SU-DHL-6 (cell line): Measurements from ENCODE around the gene PTCH1.

Experiments used
- H2AFZ ChIP-seq: fragments of 200-600 bp; sonication (generic); 2 replicates; pipeline ENCODE4 v1.6.1; 2014; ENCODE audit warnings: low read depth, mild to moderate bottlenecking, moderate library complexity, mixed read lengths, antibody characterized with exemption, low read length; ENCODE audit not compliant: severe bottlenecking
- H3F3A ChIP-seq: fragments of 200-600 bp; shearing (Covaris generic); 2 replicates; pipeline ENCODE4 v1.6.0; 2016; ENCODE audit warnings: antibody characterized with exemption, mild to moderate bottlenecking; ENCODE audit not compliant: insufficient read depth
- H3K27ac ChIP-seq: fragments of 200-600 bp; sonication (generic); 2 replicates; pipeline ENCODE4 v1.5.1; 2016; ENCODE audit warnings: low read depth, mild to moderate bottlenecking, low read length, moderate library complexity, mixed read lengths
- H3K27me3 ChIP-seq: fragments of 200-600 bp; sonication (generic), shearing (Covaris generic); 2 replicates; pipeline ENCODE4 v1.6.0; 2014; ENCODE audit warnings: mild to moderate bottlenecking, low read length
- H3K36me3 ChIP-seq: fragments of 200-600 bp; sonication (generic); 2 replicates; pipeline ENCODE4 v1.6.1; 2014; ENCODE audit warnings: mild to moderate bottlenecking, low read length, mixed read lengths
- H3K4me2 ChIP-seq: fragments of 300-600, 200-600 bp; shearing (Covaris generic), sonication (generic); 2 replicates; pipeline ENCODE4 v1.6.0; 2014; ENCODE audit warnings: low read length, low read depth, mild to moderate bottlenecking; ENCODE audit not compliant: poor library complexity, severe bottlenecking
- H3K4me3 ChIP-seq: fragments of 200-600 bp; sonication (generic); 2 replicates; pipeline ENCODE4 v1.5.1; 2014; ENCODE audit warnings: antibody characterized with exemption, low read length, mild to moderate bottlenecking, mixed read lengths; ENCODE audit not compliant: insufficient read depth, poor library complexity, severe bottlenecking
- H3K79me2 ChIP-seq: fragments of 200-600 bp; sonication (generic); 2 replicates; pipeline ENCODE4 v1.6.1; 2014; ENCODE audit warnings: mild to moderate bottlenecking, low read length, moderate library complexity; ENCODE audit not compliant: insufficient read depth
- H3K9ac ChIP-seq: fragments of 200-600 bp; sonication (generic); 2 replicates; pipeline ENCODE4 v1.7.0; 2014; ENCODE audit warnings: mild to moderate bottlenecking, low read length
- H3K9me2 ChIP-seq: fragments of 200-600 bp; sonication (generic); replicated peaks from 2 replicates; pipeline ENCODE4 v1.6.1; 2014; ENCODE audit warnings: low read length; ENCODE audit not compliant: insufficient read depth
- H3K9me3 ChIP-seq: fragments of 200-600 bp; sonication (generic); 2 replicates; pipeline ENCODE4 v1.6.1; 2014; ENCODE audit warnings: low read length, mixed read lengths; ENCODE audit not compliant: insufficient read depth
- H4K20me1 ChIP-seq: fragments of 200-600 bp; sonication (generic); 2 replicates; pipeline ENCODE4 v1.6.1; 2014; ENCODE audit warnings: low read depth, mild to moderate bottlenecking, antibody characterized with exemption, low read length, moderate library complexity, mixed read lengths
- EZH2phosphoT487 ChIP-seq: fragments of 200-600 bp; sonication (generic), shearing (Covaris generic); conservative IDR thresholded peaks from 2 replicates; pipeline ENCODE4 v1.6.1; 2018; ENCODE audit warnings: mild to moderate bottlenecking, antibody characterized with exemption, low read length, moderate library complexity, mixed read lengths
- TF ChIP-seq, protein P1 (sequence below): fragments of 200-600 bp; sonication (generic); IDR thresholded peaks from one replicate; pipeline ENCODE4 v1.5.1; 2017; ENCODE audit warnings: antibody characterized with exemption, mild to moderate bottlenecking, low read length, moderate library complexity; ENCODE audit not compliant: insufficient read depth, poor library complexity, severe bottlenecking

The PTCH1 gene

GRCh38 chr9:95457769-95458168 is 59.0 kb downstream of the PTCH1 start:
- Histone ChIP-seq H3K9ac (no peak overlapping the region), H4K20me1 (no peaks in the 10 kb centered on the region), H3K4me3 (no peak overlapping the region), H3F3A (no peaks in the 10 kb centered on the region), H3K27me3 (no peaks in the 10 kb centered on the region), H3K79me2 (no peaks in the 10 kb centered on the region), H3K9me2 (no peaks in the 10 kb centered on the region), H3K27ac (no peak overlapping the region), H2AFZ (no peak overlapping the region), H3K9me3 (no peaks in the 10 kb centered on the region), H3K36me3 (0 out of 2 replicates have a peak, but pooled peaks cover 10% of the 10 kb centered on the region), H3K4me2 (no peak overlapping the region)
- TF ChIP-seq, protein P1, sequence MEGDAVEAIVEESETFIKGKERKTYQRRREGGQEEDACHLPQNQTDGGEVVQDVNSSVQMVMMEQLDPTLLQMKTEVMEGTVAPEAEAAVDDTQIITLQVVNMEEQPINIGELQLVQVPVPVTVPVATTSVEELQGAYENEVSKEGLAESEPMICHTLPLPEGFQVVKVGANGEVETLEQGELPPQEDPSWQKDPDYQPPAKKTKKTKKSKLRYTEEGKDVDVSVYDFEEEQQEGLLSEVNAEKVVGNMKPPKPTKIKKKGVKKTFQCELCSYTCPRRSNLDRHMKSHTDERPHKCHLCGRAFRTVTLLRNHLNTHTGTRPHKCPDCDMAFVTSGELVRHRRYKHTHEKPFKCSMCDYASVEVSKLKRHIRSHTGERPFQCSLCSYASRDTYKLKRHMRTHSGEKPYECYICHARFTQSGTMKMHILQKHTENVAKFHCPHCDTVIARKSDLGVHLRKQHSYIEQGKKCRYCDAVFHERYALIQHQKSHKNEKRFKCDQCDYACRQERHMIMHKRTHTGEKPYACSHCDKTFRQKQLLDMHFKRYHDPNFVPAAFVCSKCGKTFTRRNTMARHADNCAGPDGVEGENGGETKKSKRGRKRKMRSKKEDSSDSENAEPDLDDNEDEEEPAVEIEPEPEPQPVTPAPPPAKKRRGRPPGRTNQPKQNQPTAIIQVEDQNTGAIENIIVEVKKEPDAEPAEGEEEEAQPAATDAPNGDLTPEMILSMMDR, result no peak
- TF ChIP-seq EZH2phosphoT487, result no peak

DNA sequence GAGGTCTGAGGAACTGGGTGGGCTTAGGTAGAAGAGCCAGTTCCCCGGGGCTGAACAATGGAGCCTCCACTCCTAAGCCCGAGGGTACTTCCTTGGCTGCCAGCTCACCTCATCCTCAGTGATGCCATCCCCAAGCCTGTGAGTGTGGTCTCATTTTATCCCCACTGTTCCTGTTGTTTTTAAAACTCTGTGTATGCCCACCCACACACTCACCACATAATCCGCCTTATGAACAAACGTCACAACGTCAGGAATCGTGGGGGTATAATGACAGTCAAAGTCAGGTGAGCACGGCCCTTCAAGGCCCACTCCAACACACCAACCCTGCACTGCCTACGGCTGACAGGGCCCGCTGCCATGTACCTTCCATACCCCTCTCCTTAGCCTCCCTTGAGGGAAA is 61.1 kb downstream of the PTCH1 start:
- Histone ChIP-seq H3K36me3 (0 out of 2 replicates have a peak, but pooled peaks cover 10% of the 10 kb centered on the region), H3K4me2 (no peak overlapping the region), H3F3A (no peaks in the 10 kb centered on the region), H2AFZ (no peak overlapping the region), H3K9me2 (no peaks in the 10 kb centered on the region), H3K4me3 (no peak overlapping the region), H3K27me3 (no peaks in the 10 kb centered on the region), H4K20me1 (no peaks in the 10 kb centered on the region), H3K27ac (no peak overlapping the region), H3K9ac (no peak overlapping the region), H3K9me3 (no peaks in the 10 kb centered on the region), H3K79me2 (no peaks in the 10 kb centered on the region)
- TF ChIP-seq EZH2phosphoT487, result no peak
- TF ChIP-seq, protein P1, result no peak

DNA sequence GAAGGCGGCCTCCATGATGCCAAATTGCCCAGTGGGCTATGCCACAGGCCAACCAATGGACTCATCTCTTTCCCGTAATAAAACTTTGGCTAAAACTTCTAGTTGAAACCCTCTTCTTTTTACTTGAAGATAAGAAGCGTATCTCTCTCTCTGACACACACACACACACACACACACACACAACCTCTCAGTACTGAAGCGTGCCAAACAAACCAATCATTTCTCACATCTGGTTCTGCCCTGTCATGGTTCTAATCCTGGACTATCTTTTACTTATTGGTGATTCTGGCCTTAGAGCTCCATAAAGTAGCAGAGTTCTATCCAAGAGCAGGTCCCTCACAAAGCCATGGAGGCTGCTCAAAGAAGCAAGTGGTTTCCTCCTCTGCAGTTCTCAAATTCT is 64.6 kb downstream of the PTCH1 start:
- TF ChIP-seq, protein P1, result no peak
- TF ChIP-seq EZH2phosphoT487, result no peak
- no peaks in the 10 kb centered on the region for H3K79me2 ChIP-seq
- H4K20me1 ChIP-seq, result no peaks in the 10 kb centered on the region
- no peak overlapping the region for H3K4me3 ChIP-seq
- H3K9me2 ChIP-seq, result no peaks in the 10 kb centered on the region
- 0 out of 2 replicates have a peak, but pooled peaks cover 5% of the 10 kb centered on the region for H3K36me3 ChIP-seq
- no peaks in the 10 kb centered on the region for H3F3A ChIP-seq
- H2AFZ ChIP-seq, result no peak overlapping the region
- H3K27me3 ChIP-seq, result no peaks in the 10 kb centered on the region
- H3K4me2 ChIP-seq, result no peak overlapping the region
- H3K27ac ChIP-seq, result no peak overlapping the region
- no peaks in the 10 kb centered on the region for H3K9me3 ChIP-seq
- no peak overlapping the region for H3K9ac ChIP-seq
